ENCODE measurements around the gene TTC28.

DNA sequence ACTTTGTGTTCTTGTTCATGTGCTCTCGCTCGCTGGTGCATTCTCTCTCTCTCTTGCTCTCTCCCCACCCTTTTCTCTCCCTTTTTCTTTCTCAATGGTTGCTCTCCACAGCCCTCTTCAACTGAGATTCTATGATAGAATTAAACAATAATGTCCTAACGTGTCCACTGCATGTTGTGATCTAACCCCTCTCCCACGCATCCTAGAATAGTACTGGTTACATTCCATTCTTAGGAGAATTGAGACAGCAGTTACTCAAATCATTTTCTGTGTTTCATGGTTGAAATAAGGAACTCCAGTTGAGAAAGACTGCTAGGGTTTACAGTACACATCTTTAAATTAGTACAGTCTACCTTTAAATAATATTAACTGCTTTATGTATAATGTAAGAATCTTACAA lies 442.5 kb downstream of the TTC28 start:
- TF ChIP-seq, protein P1, sequence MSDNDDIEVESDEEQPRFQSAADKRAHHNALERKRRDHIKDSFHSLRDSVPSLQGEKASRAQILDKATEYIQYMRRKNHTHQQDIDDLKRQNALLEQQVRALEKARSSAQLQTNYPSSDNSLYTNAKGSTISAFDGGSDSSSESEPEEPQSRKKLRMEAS (IDR thresholded peaks at IDR 0.05; ENCODE audit: insufficient read depth, insufficient read length): no peak
- TF ChIP-seq, protein P2, sequence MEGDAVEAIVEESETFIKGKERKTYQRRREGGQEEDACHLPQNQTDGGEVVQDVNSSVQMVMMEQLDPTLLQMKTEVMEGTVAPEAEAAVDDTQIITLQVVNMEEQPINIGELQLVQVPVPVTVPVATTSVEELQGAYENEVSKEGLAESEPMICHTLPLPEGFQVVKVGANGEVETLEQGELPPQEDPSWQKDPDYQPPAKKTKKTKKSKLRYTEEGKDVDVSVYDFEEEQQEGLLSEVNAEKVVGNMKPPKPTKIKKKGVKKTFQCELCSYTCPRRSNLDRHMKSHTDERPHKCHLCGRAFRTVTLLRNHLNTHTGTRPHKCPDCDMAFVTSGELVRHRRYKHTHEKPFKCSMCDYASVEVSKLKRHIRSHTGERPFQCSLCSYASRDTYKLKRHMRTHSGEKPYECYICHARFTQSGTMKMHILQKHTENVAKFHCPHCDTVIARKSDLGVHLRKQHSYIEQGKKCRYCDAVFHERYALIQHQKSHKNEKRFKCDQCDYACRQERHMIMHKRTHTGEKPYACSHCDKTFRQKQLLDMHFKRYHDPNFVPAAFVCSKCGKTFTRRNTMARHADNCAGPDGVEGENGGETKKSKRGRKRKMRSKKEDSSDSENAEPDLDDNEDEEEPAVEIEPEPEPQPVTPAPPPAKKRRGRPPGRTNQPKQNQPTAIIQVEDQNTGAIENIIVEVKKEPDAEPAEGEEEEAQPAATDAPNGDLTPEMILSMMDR (IDR thresholded peaks at IDR 0.05; ENCODE audit: extremely low read depth in 1 of 2, insufficient read depth in 1 of 2, low read depth in 1 of 2, low read length in 2 of 2): no peak
- TF ChIP-seq EZH2 (IDR thresholded peaks at IDR 0.05; ENCODE audit: borderline replicate concordance, low read depth, low read length, severe bottlenecking): no peak

Measured in endothelial cell of umbilical vein (primary cell).